NT2/D1 (cell line): ENCODE measurements around the gene RBMS1.

ENCODE experiments used
- SUZ12 ChIP-seq: IDR thresholded peaks from 2 replicates; pipeline ENCODE4 v1.6.1; 2011; ENCODE audit not compliant: insufficient read length, insufficient read depth; ENCODE audit errors: extremely low read depth
- YY1 ChIP-seq: IDR thresholded peaks from 2 replicates; pipeline ENCODE4 v1.6.1; 2011; ENCODE audit not compliant: insufficient read length, insufficient read depth

GRCh38 chr2:160454070-160454797 lies 39.4 kb downstream of the RBMS1 start:
- TF ChIP-seq YY1 (no peak), SUZ12 (no peak)
